Mesenchymal stem cell (in vitro differentiated cells and primary cell): ENCODE measurements around the gene TSPAN31.

Source experiments
- DNase-seq: peaks from one replicate; pipeline ENCODE4 v3.0.0-alpha.2; 2013
- H2AFZ ChIP-seq: one replicate; pipeline ENCODE4 v1.6.1; 2013; ENCODE audit warnings: low read depth, mild to moderate bottlenecking, control low read depth, inconsistent platforms, low read length, moderate library complexity
- H2AK5ac ChIP-seq: 2 replicates; pipeline ENCODE4 v1.6.1; 2013; ENCODE audit warnings: low read length, moderate library complexity, mild to moderate bottlenecking, inconsistent platforms; ENCODE audit not compliant: severe bottlenecking
- H2BK120ac ChIP-seq: one replicate; pipeline ENCODE4 v1.6.1; 2013; ENCODE audit warnings: low read depth, mild to moderate bottlenecking, inconsistent platforms, low read length, moderate library complexity
- H2BK12ac ChIP-seq, 2 experiments: one replicate each; pipeline ENCODE4 v1.6.1; 2013; ENCODE audit warnings: inconsistent platforms in 2 of 2, low read length in 2 of 2, mild to moderate bottlenecking in 2 of 2, moderate library complexity in 2 of 2, control low read depth in 1 of 2
- H2BK15ac ChIP-seq: one replicate; pipeline ENCODE4 v1.6.1; 2013; ENCODE audit warnings: mild to moderate bottlenecking, low read depth, inconsistent platforms; ENCODE audit not compliant: poor library complexity, severe bottlenecking
- H2BK5ac ChIP-seq: 2 replicates; pipeline ENCODE4 v1.6.1; 2013; ENCODE audit warnings: low read depth, mild to moderate bottlenecking, low read length, control low read depth, inconsistent platforms; ENCODE audit not compliant: poor library complexity, severe bottlenecking
- H3K14ac ChIP-seq, 2 experiments: one replicate each; pipeline ENCODE4 v1.6.1; 2013; ENCODE audit warnings: inconsistent platforms in 2 of 2, low read length in 2 of 2, control low read depth in 1 of 2, mild to moderate bottlenecking in 1 of 2, moderate library complexity in 1 of 2
- H3K18ac ChIP-seq, 2 experiments: one replicate each; pipeline ENCODE4 v1.6.1; 2013; ENCODE audit warnings: inconsistent platforms in 2 of 2, low read length in 2 of 2, control low read depth in 1 of 2, low read depth in 1 of 2, mild to moderate bottlenecking in 1 of 2
- H3K23ac ChIP-seq, 2 experiments: one replicate each; pipeline ENCODE4 v1.6.1; 2013; ENCODE audit warnings: inconsistent platforms in 2 of 2, low read length in 2 of 2, mild to moderate bottlenecking in 2 of 2, moderate library complexity in 2 of 2, control low read depth in 1 of 2
- H3K27ac ChIP-seq: 2 replicates; pipeline ENCODE4 v1.5.1; 2013; ENCODE audit warnings: mild to moderate bottlenecking, moderate library complexity, low read length, control low read depth, inconsistent platforms; ENCODE audit not compliant: poor library complexity, severe bottlenecking
- H3K27me3 ChIP-seq, 2 experiments: 2 replicates each; pipeline versions ENCODE4 v1.6.1 to v1.7.0; 2013; ENCODE audit warnings: low read length in 2 of 2, mild to moderate bottlenecking in 2 of 2, moderate library complexity in 2 of 2, control low read depth in 1 of 2, inconsistent platforms in 1 of 2; ENCODE audit not compliant: control insufficient read depth in 1 of 2, insufficient read depth in 1 of 2
- H3K36me3 ChIP-seq, 2 experiments: 2 replicates each; pipeline versions ENCODE4 v1.6.1 to v1.7.0; 2013; ENCODE audit warnings: low read length in 2 of 2, control low read depth in 1 of 2, inconsistent platforms in 1 of 2, low read depth in 1 of 2, mild to moderate bottlenecking in 1 of 2; ENCODE audit not compliant: insufficient read depth in 2 of 2, control insufficient read depth in 1 of 2
- H3K4ac ChIP-seq, 2 experiments: one replicate each; pipeline ENCODE4 v1.6.1; 2013; ENCODE audit warnings: inconsistent platforms in 2 of 2, low read length in 2 of 2, mild to moderate bottlenecking in 2 of 2, moderate library complexity in 2 of 2, control low read depth in 1 of 2, low read depth in 1 of 2
- H3K4me1 ChIP-seq: 2 replicates; pipeline ENCODE4 v1.6.1; 2013; ENCODE audit warnings: low read depth, low read length, control low read depth; ENCODE audit not compliant: control insufficient read depth, insufficient read depth
- H3K4me2 ChIP-seq: 2 replicates; pipeline ENCODE4 v1.6.1; 2013; ENCODE audit warnings: low read length, mild to moderate bottlenecking, inconsistent platforms; ENCODE audit not compliant: poor library complexity, severe bottlenecking
- H3K4me3 ChIP-seq, 2 experiments: 2 replicates each; pipeline versions ENCODE4 v1.5.1 to v1.7.0; 2013; ENCODE audit warnings: low read length in 2 of 2, mild to moderate bottlenecking in 2 of 2, control low read depth in 1 of 2, low read depth in 1 of 2; ENCODE audit not compliant: insufficient read depth in 1 of 2
- H3K79me1 ChIP-seq: replicated peaks from 2 replicates; pipeline ENCODE4 v1.6.1; 2013; ENCODE audit warnings: mild to moderate bottlenecking, control low read depth, low read length, inconsistent platforms; ENCODE audit not compliant: poor library complexity, severe bottlenecking
- H3K9ac ChIP-seq: 2 replicates; pipeline ENCODE4 v1.7.0; 2013; ENCODE audit warnings: mild to moderate bottlenecking, low read length, moderate library complexity
- H3K9me3 ChIP-seq: 2 replicates; pipeline ENCODE4 v1.7.0; 2013; ENCODE audit warnings: mild to moderate bottlenecking, low read length; ENCODE audit not compliant: control insufficient read depth
- H4K8ac ChIP-seq: one replicate; pipeline ENCODE4 v1.6.1; 2013; ENCODE audit warnings: inconsistent platforms, mild to moderate bottlenecking, low read length, moderate library complexity
- H4K91ac ChIP-seq: one replicate; pipeline ENCODE4 v1.6.1; 2013; ENCODE audit warnings: mild to moderate bottlenecking, low read length, inconsistent platforms
- WGBS: methylation state at CpG from one replicate; pipeline ENCODE4 v1.1.7; 2013; ENCODE audit warnings: mixed read lengths; 5-methylcytosine and 5-hydroxymethylcytosine counted together

The TSPAN31 gene

GRCh38 chr12:57754411-57755193 lies 9.8 kb downstream of the TSPAN31 start, which contains the start of gene MARCHF9:
MARCHF9 (plus strand) TSS chr12:57755103; CDS start chr12:57755529, 426 bp downstream.
- 4% methylated on average over 20 of the region's 41 CpGs for WGBS

GRCh38 chr12:57755194-57755453 lies 10.3 kb downstream of the TSPAN31 start:
- H2BK15ac ChIP-seq: no peak overlapping the region
- no peak overlapping the region for H3K9ac ChIP-seq
- H2BK12ac ChIP-seq: no peak overlapping the region
- no peaks in the 10 kb centered on the region for H3K9me3 ChIP-seq
- H3K27ac ChIP-seq: no peak overlapping the region
- H2AK5ac ChIP-seq: no peak overlapping the region
- H3K18ac ChIP-seq: no peak overlapping the region
- no peak for DNase-seq
- no peak overlapping the region for H3K23ac ChIP-seq
- peak overlapping the region; percentile 96 for H3K4me2 ChIP-seq
- H3K4me1 ChIP-seq: peaks cover 21% of the 10 kb centered on the region
- WGBS: 0% methylated on average over 6 of the region's 34 CpGs
- no peak overlapping the region for H3K14ac ChIP-seq
- no peak overlapping the region for H2AFZ ChIP-seq
- no peak overlapping the region for H4K8ac ChIP-seq
- H2BK120ac ChIP-seq: no peak overlapping the region
- H3K4me3 ChIP-seq: peak overlapping the region in 1 of 2 experiments; percentile 75
- H4K91ac ChIP-seq: no peak overlapping the region
- H3K36me3 ChIP-seq: peaks cover 12 to 23% of the 10 kb centered on the region in 2 experiments
- peaks cover 11 to 23% of the 10 kb centered on the region in 2 experiments for H3K27me3 ChIP-seq
- no peak overlapping the region for H3K4ac ChIP-seq
- H2BK5ac ChIP-seq: no peak overlapping the region
- no peaks in the 10 kb centered on the region for H3K79me1 ChIP-seq

More at GRCh38 chr12:57754411-57755193, 9.8 kb downstream of the TSPAN31 start, which contains the start of gene MARCHF9:
- Histone ChIP-seq H2BK12ac (no peak within 1 kb of the TSS), H3K18ac (peak within 1 kb of the TSS; percentile 35 to 58), H3K4ac (peak within 1 kb of the TSS in 1 of 2 experiments; percentile 38), H2BK5ac (no peak within 1 kb of the TSS), H3K79me1 (no peaks in the 10 kb centered on the region), H4K8ac (no peak within 1 kb of the TSS), H3K9ac (peak within 1 kb of the TSS; percentile 32), H3K27ac (no peak within 1 kb of the TSS), H3K27me3 (peaks cover 11 to 23% of the 10 kb centered on the region in 2 experiments), H4K91ac (no peak within 1 kb of the TSS), H3K23ac (peak within 1 kb of the TSS in 1 of 2 experiments; percentile 70), H3K4me1 (peaks cover 21% of the 10 kb centered on the region), H3K4me2 (peak within 1 kb of the TSS; percentile 96), H2AK5ac (no peak within 1 kb of the TSS), H2BK120ac (no peak within 1 kb of the TSS), H3K9me3 (no peaks in the 10 kb centered on the region), H2BK15ac (no peak within 1 kb of the TSS), H3K14ac (no peak within 1 kb of the TSS), H2AFZ (peak within 1 kb of the TSS; percentile 44), H3K36me3 (peaks cover 14 to 26% of the 10 kb centered on the region in 2 experiments), H3K4me3 (peak within 1 kb of the TSS; percentile 75)
- no peak for DNase-seq

GRCh38 chr12:57755454-57756372 lies 10.9 kb downstream of the TSPAN31 start:
- Histone ChIP-seq H4K91ac (no peak overlapping the region), H3K27me3 (peaks cover 11 to 23% of the 10 kb centered on the region in 2 experiments), H3K14ac (no peak overlapping the region), H2BK120ac (no peak overlapping the region), H3K18ac (peak overlapping the region; percentile 35 to 58), H3K36me3 (peaks cover 6 to 18% of the 10 kb centered on the region in 2 experiments), H3K4me3 (peak overlapping the region; percentile 65 to 75), H3K79me1 (no peaks in the 10 kb centered on the region), H3K4me2 (peak overlapping the region; percentile 96), H2AK5ac (no peak overlapping the region), H4K8ac (no peak overlapping the region), H3K4me1 (peaks cover 19% of the 10 kb centered on the region), H3K27ac (no peak overlapping the region), H2BK5ac (no peak overlapping the region), H3K9ac (peak overlapping the region; percentile 32), H3K9me3 (no peaks in the 10 kb centered on the region), H2BK12ac (no peak overlapping the region), H3K4ac (peak overlapping the region in 1 of 2 experiments; percentile 38), H2AFZ (peak overlapping the region; percentile 44), H2BK15ac (no peak overlapping the region), H3K23ac (peak overlapping the region in 1 of 2 experiments; percentile 70)
- under 1% methylated on average over 58 of the region's 76 CpGs for WGBS
- DNase-seq: no peak
